ENCODE measurements around the gene ADORA2B.

The ADORA2B gene

GRCh38 chr17:15999141-15999973 is 54.4 kb downstream of the ADORA2B start, which contains the start of the genes TTC19 and ZSWIM7:
TSS of gene TTC19 (plus strand) at chr17:15999824. CDS start at chr17:15999849, 25 bp downstream.
TSS of gene ZSWIM7 (minus strand) at chr17:15999704. CDS start at chr17:15999594, 110 bp downstream.
- DNase-seq = peak; percentile 75

GRCh38 chr17:15999974-16000827 is 55.3 kb downstream of the ADORA2B start:
- DNase-seq = no peak

- no peak for DNase-seq
These were observed 56.4 kb downstream of the ADORA2B start for GRCh38 chr17:16001226-16001897.

GRCh38 chr17:16002708-16003260 is 57.9 kb downstream of the ADORA2B start:
- no peak for DNase-seq

GRCh38 chr17:16003841-16004240 is 58.9 kb downstream of the ADORA2B start:
- DNase-seq = no peak

GRCh38 chr17:16005636-16006035 is 60.7 kb downstream of the ADORA2B start:
- DNase-seq = no peak

GRCh38 chr17:16007439-16007838 is 62.5 kb downstream of the ADORA2B start:
- no peak for DNase-seq

- no peak for DNase-seq
These were observed 69.0 kb downstream of the ADORA2B start for GRCh38 chr17:16013943-16014407.

- DNase-seq = no peak
These were observed 74.4 kb downstream of the ADORA2B start for GRCh38 chr17:16019347-16019746.

GRCh38 chr17:16023881-16024280 is 79.0 kb downstream of the ADORA2B start:
- DNase-seq = no peak

- DNase-seq = no peak
These were observed 80.3 kb downstream of the ADORA2B start for GRCh38 chr17:16025202-16025601.

Measured in NCI-H2107 (cell line).